ENCODE data around the gene EBF3. TPM values are rescaled to one million over a fixed set of nuclear protein-coding genes. Genes with fewer than 3 reads are reported as not detected.

The EBF3 gene
- total RNA-seq, 2 experiments from 2014 or later = not detected

GRCh38 chr10:129959544-129960480 lies 4.3 kb downstream of the EBF3 start:
- no peak for DNase-seq

DNA sequence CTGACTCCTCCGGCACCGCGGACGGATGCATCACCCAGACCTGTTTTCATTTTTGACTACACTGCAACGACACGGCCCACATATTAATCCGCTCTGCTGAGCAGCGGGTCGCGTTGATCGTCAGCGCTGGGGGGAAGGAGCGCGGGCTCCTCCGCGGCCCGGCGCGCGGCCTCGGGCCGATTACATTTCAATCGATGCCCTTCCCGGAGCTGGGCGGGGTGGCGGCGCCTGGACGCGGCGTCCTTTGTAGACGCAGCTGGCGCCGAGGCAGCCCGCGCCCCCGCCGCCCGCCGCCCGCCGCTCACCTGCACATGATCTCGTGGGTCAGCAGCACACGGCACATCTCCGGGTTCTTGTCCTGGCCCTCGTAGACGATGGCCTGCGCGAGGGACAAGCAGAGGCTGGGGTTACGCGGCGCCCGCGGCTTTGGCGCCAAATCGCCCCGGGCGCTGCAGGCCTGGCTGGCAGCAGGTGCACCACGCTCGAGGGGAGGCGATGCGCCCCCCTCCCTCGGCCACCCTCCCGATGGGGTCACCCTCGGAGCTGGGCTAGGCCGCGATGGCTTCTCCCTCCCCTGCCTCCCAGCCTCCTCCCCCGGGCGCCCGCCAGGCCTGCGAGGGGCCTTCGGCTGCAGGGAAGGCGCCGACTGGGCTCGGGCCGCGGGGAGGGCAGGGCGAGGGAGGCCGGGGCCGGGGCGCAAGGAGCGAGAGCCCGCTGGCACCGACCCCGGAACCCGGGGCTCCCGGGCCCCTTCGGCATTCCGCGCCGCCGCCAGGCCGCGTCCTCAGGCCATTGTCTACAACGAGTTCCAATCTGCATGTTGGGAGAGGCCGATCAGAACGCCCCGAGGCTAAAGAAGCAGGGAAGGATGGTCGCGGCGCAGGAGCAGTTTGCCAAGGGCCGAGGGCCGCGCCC lies 5.2 kb downstream of the EBF3 start:
- DNase-seq = peak; percentile 39
- peaks cover 14% of the 10 kb centered on the region for H3K4me1 Mint-ChIP-seq
- ATAC-seq (ENCODE audit: low read depth) = no peak
- peaks cover 4% of the 10 kb centered on the region for H3K36me3 Mint-ChIP-seq
- peak overlapping the region; percentile 48 for H3K4me3 Mint-ChIP-seq
- POLR2A ChIA-PET = no interaction called here
- peak overlapping the region; percentile 61 for H3K27ac Mint-ChIP-seq
- H3K27me3 Mint-ChIP-seq = peaks cover 77% of the 10 kb centered on the region
- no peaks in the 10 kb centered on the region for H3K9me3 Mint-ChIP-seq

More at GRCh38 chr10:129959544-129960480, 4.3 kb downstream of the EBF3 start:
- peak overlapping the region; percentile 8 for H3K4me3 Mint-ChIP-seq
- ATAC-seq (ENCODE audit: low read depth) = no peak
- no peaks in the 10 kb centered on the region for H3K9me3 Mint-ChIP-seq
- peaks cover 72% of the 10 kb centered on the region for H3K27me3 Mint-ChIP-seq
- H3K4me1 Mint-ChIP-seq = peaks cover 16% of the 10 kb centered on the region
- peaks cover 4% of the 10 kb centered on the region for H3K36me3 Mint-ChIP-seq
- H3K27ac Mint-ChIP-seq = peak overlapping the region; percentile 38
- POLR2A ChIA-PET = no interaction called here

DNA sequence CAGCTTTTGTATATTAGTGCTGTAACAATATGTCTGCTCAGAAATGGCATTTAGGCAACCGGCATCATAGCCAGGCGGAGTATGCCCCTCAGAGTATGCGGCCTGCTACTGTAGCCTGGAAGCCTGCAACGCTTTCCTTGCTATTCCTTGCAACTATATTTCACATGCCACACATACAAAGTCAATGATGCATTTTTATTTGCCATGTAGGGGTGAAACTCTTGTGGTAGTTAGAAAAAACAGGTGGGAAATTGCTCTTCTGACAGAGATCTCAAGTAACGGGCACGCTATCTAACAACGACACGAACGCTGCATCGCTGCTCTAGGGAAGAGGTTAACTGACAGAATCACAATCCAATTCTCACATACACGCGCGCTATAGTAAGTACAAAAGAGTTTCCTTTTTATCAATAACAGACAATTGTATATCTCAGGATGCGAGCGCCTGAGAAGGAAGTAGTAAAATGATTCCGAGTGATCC lies 5.9 kb downstream of the EBF3 start:
- ATAC-seq (ENCODE audit: low read depth) (no peak), DNase-seq (no peak)
- Mint-ChIP-seq H3K4me1 (peaks cover 13% of the 10 kb centered on the region), H3K27ac (peak overlapping the region; percentile 61), H3K9me3 (no peaks in the 10 kb centered on the region), H3K36me3 (peaks cover 4% of the 10 kb centered on the region), H3K4me3 (peak overlapping the region; percentile 48), H3K27me3 (peaks cover 78% of the 10 kb centered on the region)
- POLR2A ChIA-PET = no interaction called here

- ATAC-seq (ENCODE audit: low read depth) (no peak), DNase-seq (no peak)
- Mint-ChIP-seq H3K9me3 (no peaks in the 10 kb centered on the region), H3K27me3 (peaks cover 68% of the 10 kb centered on the region), H3K36me3 (peaks cover 2% of the 10 kb centered on the region), H3K4me1 (peaks cover 7% of the 10 kb centered on the region), H3K27ac (no peak overlapping the region), H3K4me3 (no peak overlapping the region)
- POLR2A ChIA-PET = no interaction called here
Measured at GRCh38 chr10:129956876-129957673, 7.0 kb downstream of the EBF3 start.

DNA sequence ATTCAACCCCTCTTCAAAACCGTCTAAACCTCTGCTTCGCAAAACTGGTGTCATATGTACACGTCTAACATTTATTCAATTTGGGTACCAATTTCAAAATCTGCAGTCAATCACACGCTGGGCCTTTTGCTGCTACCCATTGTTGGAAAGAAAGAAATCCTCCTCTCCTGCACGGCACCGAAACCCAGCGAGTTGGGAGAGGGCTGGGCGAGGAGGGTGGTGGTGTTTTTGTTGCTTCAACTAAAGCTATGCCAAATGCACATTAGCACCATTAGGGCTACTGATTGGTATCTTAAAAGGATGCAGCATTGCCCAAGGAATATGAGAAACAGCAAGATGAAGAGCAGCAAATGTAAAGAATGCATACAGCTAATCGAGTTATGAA lies 7.8 kb downstream of the EBF3 start:
- no peak overlapping the region for H3K27ac Mint-ChIP-seq
- peaks cover 6% of the 10 kb centered on the region for H3K4me1 Mint-ChIP-seq
- no peak for DNase-seq
- peaks cover 60% of the 10 kb centered on the region for H3K27me3 Mint-ChIP-seq
- no peak overlapping the region for H3K4me3 Mint-ChIP-seq
- ATAC-seq (ENCODE audit: low read depth) = no peak
- POLR2A ChIA-PET = no interaction called here
- peaks cover 2% of the 10 kb centered on the region for H3K36me3 Mint-ChIP-seq
- no peaks in the 10 kb centered on the region for H3K9me3 Mint-ChIP-seq

- Mint-ChIP-seq H3K36me3 (peaks cover 2% of the 10 kb centered on the region), H3K9me3 (no peaks in the 10 kb centered on the region), H3K27me3 (peaks cover 55% of the 10 kb centered on the region), H3K27ac (no peak overlapping the region), H3K4me1 (peaks cover 6% of the 10 kb centered on the region), H3K4me3 (no peak overlapping the region)
- ATAC-seq (ENCODE audit: low read depth) (no peak), DNase-seq (no peak)
- POLR2A ChIA-PET = no interaction called here
Measured at GRCh38 chr10:129955601-129956285, 8.3 kb downstream of the EBF3 start.

GRCh38 chr10:129954492-129955315 lies 9.4 kb downstream of the EBF3 start:
- Mint-ChIP-seq H3K27me3 (peaks cover 49% of the 10 kb centered on the region), H3K4me1 (peaks cover 4% of the 10 kb centered on the region), H3K4me3 (no peak overlapping the region), H3K36me3 (peaks cover 2% of the 10 kb centered on the region), H3K9me3 (no peaks in the 10 kb centered on the region), H3K27ac (no peak overlapping the region)
- ATAC-seq (ENCODE audit: low read depth) (no peak), DNase-seq (no peak)
- POLR2A ChIA-PET = no interaction called here

- H3K36me3 Mint-ChIP-seq = peaks cover 2% of the 10 kb centered on the region
- POLR2A ChIA-PET = no interaction called here
- peaks cover 48% of the 10 kb centered on the region for H3K27me3 Mint-ChIP-seq
- peaks cover 3% of the 10 kb centered on the region for H3K4me1 Mint-ChIP-seq
- H3K4me3 Mint-ChIP-seq = no peak overlapping the region
- H3K27ac Mint-ChIP-seq = no peak overlapping the region
- H3K9me3 Mint-ChIP-seq = no peaks in the 10 kb centered on the region
- ATAC-seq (ENCODE audit: low read depth) = no peak
- DNase-seq = no peak
Measured at GRCh38 chr10:129953119-129954051, 10.7 kb downstream of the EBF3 start.

GRCh38 chr10:129952378-129953118 lies 11.5 kb downstream of the EBF3 start:
- Mint-ChIP-seq H3K27ac (no peak overlapping the region), H3K36me3 (no peaks in the 10 kb centered on the region), H3K27me3 (peaks cover 39% of the 10 kb centered on the region), H3K4me3 (no peak overlapping the region), H3K4me1 (no peaks in the 10 kb centered on the region), H3K9me3 (no peaks in the 10 kb centered on the region)
- POLR2A ChIA-PET = no interaction called here
- DNase-seq (no peak), ATAC-seq (ENCODE audit: low read depth) (no peak)

- POLR2A ChIA-PET = no interaction called here
- Mint-ChIP-seq H3K27me3 (peaks cover 33% of the 10 kb centered on the region), H3K27ac (no peak overlapping the region), H3K36me3 (no peaks in the 10 kb centered on the region), H3K4me1 (no peaks in the 10 kb centered on the region), H3K4me3 (no peak overlapping the region), H3K9me3 (no peaks in the 10 kb centered on the region)
- DNase-seq = no peak
- ATAC-seq (ENCODE audit: low read depth) = no peak
Measured at GRCh38 chr10:129951970-129952265, 12.2 kb downstream of the EBF3 start.
